HG02840 (cell line): ENCODE measurements around the gene NBPF26.
"Not testable (repeated sequence)": the region's sequence is repeated elsewhere in the genome, so short reads cannot be mapped to it uniquely, and the experiment has no call there.

Experiments used
- ATAC-seq: cut with Tn5 transposase; IDR thresholded peaks from one replicate; pipeline ENCODE4 v1.9.1; 2021; ENCODE audit warnings: mild to moderate bottlenecking, moderate library complexity, moderate number of reproducible peaks; ENCODE audit not compliant: unreplicated experiment, low FRiP score

Gene NBPF26

DNA sequence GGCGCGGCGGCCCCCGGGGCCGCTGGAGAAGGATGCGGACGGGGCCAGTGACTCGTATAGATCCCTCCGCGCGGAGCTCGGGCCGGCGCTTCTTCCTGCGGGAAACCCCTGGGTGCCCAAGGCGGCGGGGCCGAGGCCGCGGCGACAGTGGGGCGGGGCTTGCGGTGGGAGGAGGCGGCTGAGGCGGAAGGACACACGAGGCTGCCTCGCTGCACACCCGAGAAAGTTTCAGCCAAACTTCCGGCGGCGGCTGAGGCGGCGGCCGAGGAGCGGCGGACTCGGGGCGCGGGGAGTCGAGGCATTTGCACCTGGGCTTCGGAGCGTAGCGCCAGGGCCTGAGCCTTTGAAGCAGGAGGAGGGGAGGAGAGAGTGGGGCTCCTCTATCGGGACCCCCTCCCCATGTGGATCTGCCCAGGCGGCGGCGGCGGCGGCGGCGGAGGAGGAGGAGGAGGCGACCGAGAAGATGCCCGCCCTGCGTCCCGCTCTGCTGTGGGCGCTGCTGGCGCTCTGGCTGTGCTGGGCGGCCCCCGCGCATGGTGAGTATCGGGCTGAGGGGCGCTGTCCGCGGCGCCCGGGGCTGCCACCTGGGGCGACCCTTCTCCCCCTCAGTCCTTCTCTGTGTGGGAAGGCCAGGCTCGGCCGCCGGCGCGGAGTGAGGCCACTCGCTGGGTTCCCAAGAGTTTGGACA is at the start of gene NBPF26:
NBPF26 (plus strand) TSS at position 231 of the 688 bp plus-strand sequence.
- ATAC-seq, result not testable (repeated sequence)

DNA sequence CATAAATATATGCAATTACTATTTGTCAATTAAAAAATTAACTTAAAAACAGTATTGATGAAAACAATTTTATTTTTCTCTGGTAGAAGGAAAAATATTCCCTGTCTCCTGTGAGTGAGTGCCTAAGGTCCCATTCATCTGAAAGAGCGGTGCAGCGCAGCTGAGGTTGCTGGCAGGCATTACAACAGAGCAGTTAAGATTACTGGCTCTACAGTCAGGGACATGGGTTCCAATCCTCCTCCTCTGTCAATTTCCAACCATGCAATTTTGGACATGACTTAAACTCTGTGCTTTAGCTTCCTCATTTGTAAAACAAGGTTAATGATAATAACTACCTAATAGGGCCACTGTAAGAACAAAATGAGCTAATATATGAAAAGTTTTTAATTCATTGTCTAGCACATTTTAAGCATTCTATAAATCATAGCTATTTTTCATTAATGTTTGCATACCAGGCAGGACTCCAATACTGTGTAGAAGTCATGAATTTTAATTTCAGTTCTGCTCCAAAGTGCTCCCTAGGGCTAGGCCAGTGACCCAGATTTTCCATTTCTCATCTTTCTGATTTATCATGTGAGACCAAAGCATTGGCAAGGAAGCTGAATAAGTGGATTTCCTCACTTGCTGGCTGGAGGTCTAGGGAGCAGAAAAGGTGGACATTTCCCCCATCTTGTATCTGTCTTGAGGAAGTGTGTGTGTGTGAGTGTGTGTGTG is 43.5 kb upstream of the NBPF26 start:
- ATAC-seq, result not testable (repeated sequence)

DNA sequence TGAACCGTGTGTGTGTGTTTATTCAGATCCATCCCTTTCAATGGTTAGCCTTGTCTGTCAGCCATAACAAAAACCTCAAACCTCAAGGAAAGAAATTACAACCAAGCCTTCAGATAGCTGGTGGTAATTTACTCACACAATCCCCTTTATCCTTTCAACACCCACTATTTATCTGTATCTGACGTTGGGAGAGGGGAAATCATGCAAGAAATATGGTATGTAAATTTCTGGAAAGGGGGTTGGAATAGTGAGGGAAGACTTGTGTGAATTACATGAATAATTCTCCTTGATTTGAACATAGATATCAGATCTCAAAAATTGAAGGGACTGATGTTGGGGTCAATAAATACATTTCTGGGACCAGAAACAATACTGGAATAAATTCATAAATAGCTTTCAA is 42.8 kb upstream of the NBPF26 start:
- not testable (repeated sequence) for ATAC-seq

DNA sequence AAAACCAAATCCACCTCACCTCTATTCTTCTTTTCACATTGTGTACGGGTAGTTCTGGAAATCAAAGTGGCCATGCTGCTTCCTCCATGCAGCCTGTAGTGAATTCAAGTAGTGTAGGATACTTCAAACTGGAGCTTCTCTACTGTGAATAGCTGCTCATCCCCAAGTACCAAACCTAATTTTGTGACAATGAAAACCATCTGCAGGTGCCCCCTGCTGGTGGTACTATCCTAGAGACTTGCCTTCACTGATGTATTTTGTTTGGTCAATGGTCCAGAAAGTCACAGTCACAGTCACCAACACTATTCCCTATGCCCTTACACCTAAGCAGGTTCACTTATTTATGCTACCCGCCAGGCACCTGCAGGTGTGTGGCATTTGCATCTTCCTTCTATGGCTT is 39.3 kb upstream of the NBPF26 start:
- not testable (repeated sequence) for ATAC-seq

DNA sequence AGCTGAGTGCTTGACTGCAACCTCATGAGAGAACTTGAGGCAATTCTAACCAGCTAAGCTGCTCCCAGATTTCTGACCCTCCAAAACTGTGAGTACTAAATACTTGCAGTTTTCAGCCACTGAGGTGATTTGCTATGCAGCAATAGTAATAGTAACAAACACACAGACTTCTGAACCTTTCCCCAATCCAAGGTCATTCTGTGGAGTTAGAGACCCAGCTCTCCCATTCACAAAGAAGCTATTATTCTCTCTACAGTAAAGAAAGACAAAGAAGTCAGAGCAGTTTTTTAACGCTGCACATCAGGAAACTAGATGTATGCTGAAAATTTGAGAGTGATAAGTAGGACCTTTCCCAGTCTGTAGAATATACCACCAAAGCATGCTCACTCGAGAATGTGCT is 38.1 kb upstream of the NBPF26 start:
- not testable (repeated sequence) for ATAC-seq

DNA sequence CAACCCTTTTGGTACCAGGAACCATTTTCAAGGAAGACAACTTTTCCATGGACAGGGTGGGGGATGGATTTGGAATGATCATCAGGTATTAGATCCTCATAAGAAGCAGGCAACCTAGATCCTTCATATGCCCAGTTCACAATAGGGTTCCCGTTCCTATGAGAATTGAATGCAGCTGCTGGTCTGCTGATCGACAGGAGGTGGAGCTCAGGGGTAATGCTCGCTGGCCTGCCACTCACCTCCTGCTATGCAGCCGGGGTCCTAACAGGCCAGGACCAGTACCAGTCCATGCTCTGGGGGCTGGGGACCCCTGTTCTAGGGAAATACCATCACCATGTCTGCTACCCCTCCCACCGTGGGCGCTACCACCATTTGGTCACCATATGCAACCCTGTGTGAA is 36.5 kb upstream of the NBPF26 start:
- not testable (repeated sequence) for ATAC-seq

DNA sequence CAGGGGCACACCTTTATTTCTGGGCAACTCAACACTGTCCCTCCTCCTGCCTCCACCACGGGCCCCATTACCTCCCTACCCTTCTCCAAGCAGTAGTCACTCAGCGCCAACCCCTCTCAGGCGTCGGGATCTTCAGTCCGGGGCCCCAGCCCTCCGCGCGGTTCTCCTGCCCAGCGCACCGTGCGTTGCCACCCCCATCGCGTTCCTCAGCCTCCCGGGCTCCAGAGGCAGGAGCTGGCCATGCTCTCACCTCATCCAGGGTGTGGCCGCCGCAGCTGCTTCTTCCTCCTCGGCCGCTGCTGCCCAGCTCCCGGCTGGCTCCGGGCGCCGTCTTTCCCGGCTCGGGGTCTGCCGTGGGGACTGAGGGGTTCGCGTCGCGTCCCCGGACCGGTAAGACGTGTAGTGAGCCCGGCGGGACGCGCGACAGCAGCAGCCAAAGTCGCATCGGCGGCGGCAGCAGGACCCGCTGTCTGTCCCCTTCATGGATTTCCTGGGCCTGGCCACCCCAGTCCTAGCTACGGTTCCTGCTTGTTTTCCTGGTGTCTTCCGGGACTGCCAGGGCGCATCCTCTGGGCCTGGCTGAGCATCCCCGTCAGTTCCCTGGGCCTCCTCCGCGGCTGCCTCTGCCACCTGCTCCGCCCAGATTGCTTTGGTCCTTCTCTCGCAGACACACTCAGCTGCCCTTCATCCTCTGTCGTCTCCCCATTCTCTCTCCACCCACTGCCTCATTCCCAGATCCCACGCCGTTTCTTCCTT is 22.8 kb upstream of the NBPF26 start:
- not testable (repeated sequence) for ATAC-seq

DNA sequence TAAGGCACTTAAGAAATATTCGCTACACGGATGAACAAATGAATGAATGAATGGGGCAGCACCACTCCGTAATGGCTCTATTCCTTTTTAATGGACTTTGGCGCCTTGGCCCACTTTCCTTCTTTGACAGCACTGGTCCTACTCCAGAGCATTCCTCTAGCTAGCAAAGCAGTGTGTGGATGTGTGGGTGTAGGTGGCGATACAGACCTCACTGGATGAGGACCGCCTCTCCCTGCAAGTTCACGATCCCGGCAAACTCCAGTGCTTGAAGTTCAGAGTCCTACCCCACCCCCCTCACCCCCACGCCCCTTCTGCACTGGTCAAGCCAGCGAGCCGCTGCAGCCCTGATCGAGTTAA is 409 bp upstream of the NBPF26 start:
- not testable (repeated sequence) for ATAC-seq

DNA sequence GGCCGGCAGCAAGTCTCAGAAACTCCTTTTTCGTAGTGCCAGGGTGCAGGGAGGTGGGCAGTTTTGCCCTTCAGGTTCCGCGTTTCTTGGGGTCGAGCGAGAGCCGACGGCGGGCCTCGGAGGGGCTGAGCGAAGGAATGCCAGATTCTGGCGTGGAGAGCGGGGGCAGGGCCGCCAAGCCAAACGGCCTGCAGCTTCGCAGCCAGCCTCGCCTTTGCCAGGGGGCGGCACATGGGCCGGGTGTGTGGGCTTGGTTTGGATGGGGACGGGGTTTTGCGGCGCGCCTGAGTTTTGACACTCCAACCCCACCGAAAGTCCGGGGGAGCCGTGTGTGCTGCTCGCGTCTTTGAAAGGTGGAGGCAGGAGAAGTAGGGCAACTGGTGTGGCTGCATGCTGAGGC is 762 bp downstream of the NBPF26 start:
- ATAC-seq, result not testable (repeated sequence)

DNA sequence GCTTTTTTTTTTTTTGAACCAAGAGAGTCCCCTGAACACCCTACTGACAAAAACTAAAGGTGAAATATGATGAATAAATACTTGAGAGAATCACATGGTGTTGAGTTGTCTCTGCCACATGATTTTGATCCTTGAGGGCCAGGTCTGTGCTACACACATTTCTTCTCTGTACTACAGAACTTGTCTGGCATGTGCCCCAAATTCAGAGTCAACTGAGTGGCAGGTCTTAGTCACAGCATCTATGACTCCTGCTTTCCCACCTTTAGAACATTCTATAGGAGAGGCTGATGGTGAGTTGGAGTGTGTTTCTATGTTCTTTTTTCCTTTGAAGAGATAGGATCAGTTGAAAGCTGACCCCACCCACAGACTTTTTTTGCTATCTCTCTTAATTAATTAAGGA is 5.1 kb downstream of the NBPF26 start:
- not testable (repeated sequence) for ATAC-seq

DNA sequence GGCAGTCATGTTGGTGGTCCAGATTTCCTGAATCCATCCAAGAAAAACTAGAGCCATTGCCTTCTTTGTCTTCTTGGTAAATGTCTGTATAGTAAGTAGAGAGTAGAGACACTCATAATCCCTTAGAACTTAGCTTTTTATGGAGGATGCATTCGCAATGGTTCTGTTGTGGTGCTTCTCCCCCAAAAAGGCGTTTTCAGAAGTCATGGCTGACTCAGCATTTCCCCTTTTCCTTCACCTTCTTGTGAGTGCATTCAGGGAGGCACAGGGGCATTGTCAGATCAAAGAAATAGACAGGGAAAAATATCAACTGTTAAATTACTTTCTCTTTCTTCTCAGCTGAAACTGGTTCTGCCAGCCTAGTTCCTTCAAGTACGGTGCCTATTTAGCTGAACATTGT is 45.3 kb downstream of the NBPF26 start:
- not testable (repeated sequence) for ATAC-seq

DNA sequence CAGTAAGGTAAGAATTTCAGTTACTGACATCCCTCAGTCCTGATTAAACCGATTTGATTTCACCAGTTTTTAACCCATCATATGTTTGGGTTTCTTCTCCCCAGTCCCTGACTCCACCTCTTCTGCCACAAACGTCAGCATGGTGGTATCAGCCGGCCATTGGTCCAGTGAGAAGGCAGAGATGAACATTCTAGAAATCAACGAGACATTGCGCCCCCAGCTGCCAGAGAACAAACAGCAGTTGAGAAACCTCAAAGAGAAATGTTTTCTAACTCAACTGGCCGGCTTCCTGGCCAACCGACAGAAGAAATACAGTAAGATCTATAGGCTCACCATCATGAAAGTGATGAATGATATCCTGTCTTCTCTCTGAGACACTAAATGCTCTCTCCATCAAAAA is 81.7 kb downstream of the NBPF26 start:
- not testable (repeated sequence) for ATAC-seq

DNA sequence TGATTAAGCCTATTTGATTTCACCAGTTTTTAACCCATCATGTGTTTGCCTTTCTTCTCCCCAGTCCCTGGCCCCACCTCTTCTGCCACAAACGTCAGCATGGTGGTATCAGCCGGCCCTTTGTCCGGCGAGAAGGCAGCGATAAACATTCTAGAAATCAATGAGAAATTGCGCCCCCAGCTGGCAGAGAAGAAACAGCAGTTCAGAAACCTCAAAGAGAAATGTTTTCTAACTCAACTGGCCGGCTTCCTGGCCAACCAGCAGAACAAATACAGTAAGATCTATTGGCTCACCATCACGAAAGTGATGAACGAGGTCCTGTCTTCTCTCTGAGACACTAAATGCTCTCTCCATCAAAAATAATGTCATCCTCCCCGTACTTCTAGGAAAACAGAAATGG is 88.1 kb downstream of the NBPF26 start:
- ATAC-seq, result not testable (repeated sequence)

DNA sequence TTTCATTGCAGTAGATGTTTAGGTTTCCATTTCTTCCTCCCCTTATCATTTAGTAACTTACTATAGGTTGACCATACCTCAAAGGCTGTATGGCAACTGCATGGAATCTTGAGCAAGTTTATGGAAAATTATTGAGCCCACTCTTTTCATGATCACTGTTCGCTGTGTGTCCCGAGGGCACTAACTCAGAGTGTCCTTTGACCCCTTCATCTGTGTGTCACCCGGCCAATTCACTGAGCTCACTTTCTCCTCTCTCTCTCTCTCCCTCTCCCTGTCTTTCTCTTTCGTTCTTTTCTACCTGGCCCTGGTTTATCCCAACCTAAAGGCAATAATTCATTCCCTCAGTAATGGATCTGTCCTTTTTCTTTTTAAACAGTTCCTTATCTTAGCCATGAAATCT is 101.3 kb downstream of the NBPF26 start:
- ATAC-seq, result not testable (repeated sequence)

DNA sequence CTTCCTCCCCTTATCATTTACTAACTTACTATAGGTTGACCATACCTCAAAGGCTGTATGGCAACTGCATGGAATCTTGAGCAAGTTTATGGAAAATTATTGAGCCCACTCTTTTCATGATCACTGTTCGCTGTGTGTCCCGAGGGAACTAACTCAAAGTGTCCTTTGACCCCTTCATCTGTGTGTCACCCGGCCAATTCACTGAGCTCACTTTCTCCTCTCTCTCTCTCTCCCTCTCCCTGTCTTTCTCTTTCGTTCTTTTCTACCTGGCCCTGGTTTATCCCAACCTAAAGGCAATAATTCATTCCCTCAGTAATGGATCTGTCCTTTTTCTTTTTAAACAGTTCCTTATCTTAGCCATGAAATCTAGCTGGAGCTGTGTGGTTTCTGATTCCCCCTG is 102.9 kb downstream of the NBPF26 start:
- not testable (repeated sequence) for ATAC-seq

DNA sequence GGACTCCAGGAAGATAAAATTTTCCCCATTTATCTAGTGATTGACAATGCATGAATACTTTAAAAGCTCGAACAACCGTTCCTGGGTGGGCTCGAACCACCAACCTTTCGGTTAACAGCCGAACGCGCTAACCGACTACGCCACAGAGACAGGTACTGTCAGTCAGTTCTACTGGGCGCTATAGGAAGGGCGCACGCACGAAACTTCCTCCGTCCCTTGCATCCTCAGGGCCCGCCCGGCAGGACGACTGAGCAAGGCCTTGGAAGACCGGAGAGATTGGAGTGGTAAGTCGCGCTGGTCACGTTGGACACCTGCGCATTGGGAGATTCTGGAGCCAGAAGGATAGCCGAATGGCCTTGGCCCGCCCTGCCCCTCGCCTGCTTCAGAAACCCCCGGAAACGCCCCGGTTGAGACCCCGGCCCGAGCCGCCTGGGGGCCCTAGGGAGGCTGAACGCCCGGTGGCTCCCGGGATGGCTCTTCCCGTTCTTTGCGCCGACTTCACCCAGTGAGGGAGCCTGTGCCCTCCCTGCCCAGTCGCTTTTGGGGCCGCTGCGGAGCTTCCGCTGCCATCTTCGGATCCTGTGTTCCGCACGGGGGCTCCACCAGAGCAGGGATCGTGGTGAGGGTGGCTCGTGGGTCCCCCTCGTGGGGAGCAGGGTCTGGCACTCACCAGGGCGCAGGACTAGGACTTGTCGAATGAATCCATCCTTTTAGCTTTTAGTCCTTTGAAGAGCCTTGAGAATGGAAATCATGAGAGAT is 120.6 kb downstream of the NBPF26 start:
- ATAC-seq, result not testable (repeated sequence)

DNA sequence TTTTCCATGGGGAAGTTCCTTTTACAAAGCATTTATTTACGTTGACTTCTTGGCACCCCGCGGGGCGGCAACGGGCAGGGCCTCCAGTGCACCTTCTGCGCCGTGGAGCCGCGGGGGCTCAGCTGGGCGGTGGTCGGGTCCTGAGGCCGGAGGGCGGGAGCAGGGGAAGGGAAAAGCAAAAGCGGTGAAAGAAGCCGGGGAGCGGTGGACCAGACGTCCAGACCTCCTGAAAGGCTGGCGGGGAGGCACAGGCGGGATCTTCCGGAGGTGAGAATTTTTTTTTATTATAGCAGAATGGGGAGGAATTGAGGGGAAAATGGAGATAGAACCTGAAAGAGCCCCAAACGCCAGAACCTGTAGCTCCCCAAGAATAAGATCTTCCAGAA is 121.2 kb downstream of the NBPF26 start:
- not testable (repeated sequence) for ATAC-seq

DNA sequence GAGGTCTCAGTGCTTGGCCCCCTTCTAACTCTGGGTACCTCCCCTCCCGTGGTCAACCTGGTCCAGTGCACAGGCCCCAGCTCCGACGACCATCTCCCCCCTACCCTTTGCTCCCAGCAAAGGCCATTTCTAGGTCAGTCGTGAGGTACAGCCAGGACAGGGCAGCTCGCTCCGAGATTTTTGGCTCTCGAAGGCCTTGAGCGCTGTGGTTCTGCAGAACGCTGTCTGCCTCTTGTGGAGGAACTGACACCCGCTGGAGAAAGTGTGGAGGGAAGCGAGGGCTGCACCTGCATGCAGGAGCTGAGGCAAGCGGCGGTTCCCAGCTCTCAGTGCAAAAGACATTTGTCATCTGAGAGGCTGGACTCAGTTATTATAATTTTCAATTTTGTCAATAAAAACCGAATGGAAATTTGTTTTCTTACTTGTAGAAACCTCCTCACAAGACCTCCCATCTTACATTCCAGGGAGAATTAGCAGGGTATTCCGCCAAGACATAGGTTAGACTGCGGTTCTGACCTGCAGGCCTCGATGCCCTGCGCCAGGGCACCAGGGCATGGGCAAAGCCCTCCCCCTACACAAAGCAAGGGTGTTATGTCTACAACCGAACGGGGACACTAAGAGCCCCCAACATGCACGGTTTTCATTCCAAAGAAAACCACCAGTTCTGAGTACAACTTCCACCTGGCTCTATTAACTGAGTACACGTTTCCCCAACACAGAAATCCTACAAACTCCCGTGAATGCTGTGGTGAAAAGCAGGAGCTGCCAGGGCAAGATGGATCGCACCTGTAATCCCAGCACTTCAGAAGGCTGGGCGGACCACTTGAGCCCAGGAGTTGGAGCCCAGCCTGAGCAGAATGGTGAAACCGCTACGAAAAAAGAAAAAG is 125.9 kb downstream of the NBPF26 start:
- not testable (repeated sequence) for ATAC-seq

DNA sequence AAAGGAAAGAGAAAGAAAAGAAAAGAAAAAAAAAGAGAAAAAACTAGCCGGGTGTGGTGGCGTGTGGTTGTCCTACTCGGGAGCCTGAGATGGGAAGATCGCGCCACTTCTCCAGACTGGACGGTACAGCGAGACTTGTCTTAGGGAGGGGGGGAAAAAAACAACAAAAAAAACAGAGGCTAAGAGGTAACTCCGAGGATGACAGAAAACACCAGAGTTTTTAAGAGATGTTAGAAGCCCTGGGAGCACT is 126.5 kb downstream of the NBPF26 start:
- ATAC-seq, result not testable (repeated sequence)
